ENCODE results near the gene DKKL1.

DNA sequence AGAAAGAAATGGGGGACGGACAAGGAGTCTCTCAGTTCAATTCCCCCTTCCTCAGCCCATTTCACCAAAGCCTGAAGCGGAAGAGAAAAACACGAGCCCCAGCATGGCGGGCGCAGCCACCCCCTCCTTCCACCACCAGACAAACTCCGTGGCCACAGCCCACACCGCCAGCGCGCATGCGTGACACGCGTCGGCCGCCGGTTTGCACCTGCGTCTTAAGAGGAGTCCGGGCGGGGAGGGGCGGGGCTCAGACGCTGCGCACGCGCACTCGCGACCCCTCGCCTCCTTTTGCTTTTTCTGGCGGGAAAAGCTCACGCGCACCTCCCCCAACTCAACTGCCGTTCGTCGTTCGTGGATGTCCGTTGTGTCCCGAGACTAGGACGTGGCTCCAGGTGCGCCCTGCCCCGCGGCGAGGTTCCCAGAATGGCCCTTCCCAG is 24.3 kb downstream of the DKKL1 start, which contains the start of gene KASH5:
- TF ChIP-seq, protein P1, sequence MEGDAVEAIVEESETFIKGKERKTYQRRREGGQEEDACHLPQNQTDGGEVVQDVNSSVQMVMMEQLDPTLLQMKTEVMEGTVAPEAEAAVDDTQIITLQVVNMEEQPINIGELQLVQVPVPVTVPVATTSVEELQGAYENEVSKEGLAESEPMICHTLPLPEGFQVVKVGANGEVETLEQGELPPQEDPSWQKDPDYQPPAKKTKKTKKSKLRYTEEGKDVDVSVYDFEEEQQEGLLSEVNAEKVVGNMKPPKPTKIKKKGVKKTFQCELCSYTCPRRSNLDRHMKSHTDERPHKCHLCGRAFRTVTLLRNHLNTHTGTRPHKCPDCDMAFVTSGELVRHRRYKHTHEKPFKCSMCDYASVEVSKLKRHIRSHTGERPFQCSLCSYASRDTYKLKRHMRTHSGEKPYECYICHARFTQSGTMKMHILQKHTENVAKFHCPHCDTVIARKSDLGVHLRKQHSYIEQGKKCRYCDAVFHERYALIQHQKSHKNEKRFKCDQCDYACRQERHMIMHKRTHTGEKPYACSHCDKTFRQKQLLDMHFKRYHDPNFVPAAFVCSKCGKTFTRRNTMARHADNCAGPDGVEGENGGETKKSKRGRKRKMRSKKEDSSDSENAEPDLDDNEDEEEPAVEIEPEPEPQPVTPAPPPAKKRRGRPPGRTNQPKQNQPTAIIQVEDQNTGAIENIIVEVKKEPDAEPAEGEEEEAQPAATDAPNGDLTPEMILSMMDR (IDR thresholded peaks at IDR 0.05): no peak
- no peak for TF ChIP-seq SP1 (CRISPR knock-in tag; conservative IDR thresholded peaks at IDR 0.05)
- TF ChIP-seq ESRRA (CRISPR knock-in tag; IDR thresholded peaks at IDR 0.05; ENCODE audit: borderline replicate concordance): no peak
- TF ChIP-seq, protein P2, sequence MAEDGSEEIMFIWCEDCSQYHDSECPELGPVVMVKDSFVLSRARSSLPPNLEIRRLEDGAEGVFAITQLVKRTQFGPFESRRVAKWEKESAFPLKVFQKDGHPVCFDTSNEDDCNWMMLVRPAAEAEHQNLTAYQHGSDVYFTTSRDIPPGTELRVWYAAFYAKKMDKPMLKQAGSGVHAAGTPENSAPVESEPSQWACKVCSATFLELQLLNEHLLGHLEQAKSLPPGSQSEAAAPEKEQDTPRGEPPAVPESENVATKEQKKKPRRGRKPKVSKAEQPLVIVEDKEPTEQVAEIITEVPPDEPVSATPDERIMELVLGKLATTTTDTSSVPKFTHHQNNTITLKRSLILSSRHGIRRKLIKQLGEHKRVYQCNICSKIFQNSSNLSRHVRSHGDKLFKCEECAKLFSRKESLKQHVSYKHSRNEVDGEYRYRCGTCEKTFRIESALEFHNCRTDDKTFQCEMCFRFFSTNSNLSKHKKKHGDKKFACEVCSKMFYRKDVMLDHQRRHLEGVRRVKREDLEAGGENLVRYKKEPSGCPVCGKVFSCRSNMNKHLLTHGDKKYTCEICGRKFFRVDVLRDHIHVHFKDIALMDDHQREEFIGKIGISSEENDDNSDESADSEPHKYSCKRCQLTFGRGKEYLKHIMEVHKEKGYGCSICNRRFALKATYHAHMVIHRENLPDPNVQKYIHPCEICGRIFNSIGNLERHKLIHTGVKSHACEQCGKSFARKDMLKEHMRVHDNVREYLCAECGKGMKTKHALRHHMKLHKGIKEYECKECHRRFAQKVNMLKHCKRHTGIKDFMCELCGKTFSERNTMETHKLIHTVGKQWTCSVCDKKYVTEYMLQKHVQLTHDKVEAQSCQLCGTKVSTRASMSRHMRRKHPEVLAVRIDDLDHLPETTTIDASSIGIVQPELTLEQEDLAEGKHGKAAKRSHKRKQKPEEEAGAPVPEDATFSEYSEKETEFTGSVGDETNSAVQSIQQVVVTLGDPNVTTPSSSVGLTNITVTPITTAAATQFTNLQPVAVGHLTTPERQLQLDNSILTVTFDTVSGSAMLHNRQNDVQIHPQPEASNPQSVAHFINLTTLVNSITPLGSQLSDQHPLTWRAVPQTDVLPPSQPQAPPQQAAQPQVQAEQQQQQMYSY (CRISPR knock-in tag; IDR thresholded peaks at IDR 0.05): no peak
- TF ChIP-seq, protein P3, sequence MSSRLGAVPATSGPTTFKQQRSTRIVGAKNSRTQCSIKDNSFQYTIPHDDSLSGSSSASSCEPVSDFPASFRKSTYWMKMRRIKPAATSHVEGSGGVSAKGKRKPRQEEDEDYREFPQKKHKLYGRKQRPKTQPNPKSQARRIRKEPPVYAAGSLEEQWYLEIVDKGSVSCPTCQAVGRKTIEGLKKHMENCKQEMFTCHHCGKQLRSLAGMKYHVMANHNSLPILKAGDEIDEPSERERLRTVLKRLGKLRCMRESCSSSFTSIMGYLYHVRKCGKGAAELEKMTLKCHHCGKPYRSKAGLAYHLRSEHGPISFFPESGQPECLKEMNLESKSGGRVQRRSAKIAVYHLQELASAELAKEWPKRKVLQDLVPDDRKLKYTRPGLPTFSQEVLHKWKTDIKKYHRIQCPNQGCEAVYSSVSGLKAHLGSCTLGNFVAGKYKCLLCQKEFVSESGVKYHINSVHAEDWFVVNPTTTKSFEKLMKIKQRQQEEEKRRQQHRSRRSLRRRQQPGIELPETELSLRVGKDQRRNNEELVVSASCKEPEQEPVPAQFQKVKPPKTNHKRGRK (CRISPR knock-in tag; IDR thresholded peaks at IDR 0.05; ENCODE audit: borderline replicate concordance): no peak
- no peak for TF ChIP-seq FOXK1 (CRISPR knock-in tag; IDR thresholded peaks at IDR 0.05)
